Fibroblast of lung (primary cell): ENCODE results near the gene CAPN2. TPM values are rescaled to one million over a fixed set of nuclear protein-coding genes. Genes with fewer than 3 reads are reported as not detected.
"Not testable (repeated sequence)": the region's sequence is repeated elsewhere in the genome, so short reads cannot be mapped to it uniquely, and the experiment has no call there.

Experiments used
- DNase-seq, 2 donors: peaks; one replicate each; pipeline versions ENCODE4 v3.0.0 to v3.0.0-alpha.2; 2010; ENCODE audit warnings: low read depth in 2 of 2
- H2AFZ ChIP-seq: 2 replicates; pipeline ENCODE4 v1.5.1; 2012; ENCODE audit warnings: low read length, control low read depth, inconsistent platforms
- H3K27ac ChIP-seq: 2 replicates; pipeline ENCODE4 v1.5.1; 2011; ENCODE audit warnings: low read length, control low read depth; ENCODE audit not compliant: insufficient read depth
- H3K27me3 ChIP-seq: 2 replicates; pipeline ENCODE4 v1.5.1; 2011; ENCODE audit warnings: mild to moderate bottlenecking, low read length; ENCODE audit not compliant: control insufficient read depth, insufficient read depth
- H3K36me3 ChIP-seq: 2 replicates; pipeline ENCODE4 v1.5.1; 2011; ENCODE audit warnings: low read length; ENCODE audit not compliant: control insufficient read depth, insufficient read depth
- H3K4me1 ChIP-seq: 2 replicates; pipeline ENCODE4 v1.5.1; 2011; ENCODE audit warnings: low read length; ENCODE audit not compliant: control insufficient read depth, insufficient read depth; ENCODE audit errors: extremely low read depth
- H3K4me2 ChIP-seq: 2 replicates; pipeline ENCODE4 v1.5.1; 2011; ENCODE audit warnings: low read length, control low read depth; ENCODE audit not compliant: insufficient read depth; ENCODE audit errors: extremely low read depth
- H3K4me3 ChIP-seq, 4 experiments: fragments of 200-600 bp in 1 of 4; sonication (generic) in 1 of 4; replicated peaks in 1 of 4; 2 replicates each; pipeline ENCODE4 v1.5.1; 2011 to 2016; ENCODE audit warnings: low read length in 4 of 4, low read depth in 3 of 4, mild to moderate bottlenecking in 3 of 4, control low read depth in 2 of 4, inconsistent platforms in 1 of 4, mixed read lengths in 1 of 4; ENCODE audit not compliant: insufficient read depth in 1 of 4; ENCODE audit errors: control extremely low read depth in 1 of 4
- H3K79me2 ChIP-seq: 2 replicates; pipeline ENCODE4 v1.5.1; 2012; ENCODE audit warnings: mild to moderate bottlenecking, low read length, inconsistent platforms; ENCODE audit not compliant: control insufficient read depth, insufficient read depth
- H3K9ac ChIP-seq: 2 replicates; pipeline ENCODE4 v1.5.1; 2011; ENCODE audit warnings: mild to moderate bottlenecking, low read length, control low read depth; ENCODE audit not compliant: insufficient read depth
- H3K9me3 ChIP-seq: 2 replicates; pipeline ENCODE4 v1.5.1; 2012; ENCODE audit warnings: low read depth, low read length; ENCODE audit not compliant: control insufficient read depth, insufficient read depth
- H4K20me1 ChIP-seq: 2 replicates; pipeline ENCODE4 v1.5.1; 2011; ENCODE audit warnings: low read length; ENCODE audit not compliant: control insufficient read depth, insufficient read depth; ENCODE audit errors: extremely low read depth
- EZH2 ChIP-seq: IDR thresholded peaks from 2 replicates; pipeline ENCODE4 v1.5.1; 2012; ENCODE audit warnings: low read length, control low read depth, mild to moderate bottlenecking; ENCODE audit errors: missing control alignments
- polyA plus RNA-seq, 2 donors: library from polyadenylated mRNA; depleted of rRNA in 1 of 2; stranded (reverse) in 1 of 2; unstranded in 1 of 2; fragments of >200 nt; gene quantifications; 2 replicates each; pipeline ENCODE4 v1.2.1, GENCODE V29; 2011 to 2012; ENCODE audit warnings: missing spikeins in 1 of 2
- total RNA-seq: library from RNA; depleted of rRNA; stranded (reverse); fragments of >200 nt; gene quantifications from 2 replicates; pipeline ENCODE4 v1.2.1, GENCODE V29; 2014
- TF ChIP-seq, protein P1 (sequence below), 2 donors: IDR thresholded peaks in 1 of 2; conservative IDR thresholded peaks in 1 of 2; 1 replicate in 1 of 2; 2 replicates in 1 of 2; pipeline ENCODE4 v1.5.1; 2011 to 2012; ENCODE audit warnings: low read length in 2 of 2, control low read depth in 1 of 2, inconsistent platforms in 1 of 2, low read depth in 1 of 2, mild to moderate bottlenecking in 1 of 2

CAPN2 gene
- total and polyA plus RNA-seq, 2 donors (not counting 1 experiment from before 2014, with no cell fraction given) = 387 to 488 TPM

DNA sequence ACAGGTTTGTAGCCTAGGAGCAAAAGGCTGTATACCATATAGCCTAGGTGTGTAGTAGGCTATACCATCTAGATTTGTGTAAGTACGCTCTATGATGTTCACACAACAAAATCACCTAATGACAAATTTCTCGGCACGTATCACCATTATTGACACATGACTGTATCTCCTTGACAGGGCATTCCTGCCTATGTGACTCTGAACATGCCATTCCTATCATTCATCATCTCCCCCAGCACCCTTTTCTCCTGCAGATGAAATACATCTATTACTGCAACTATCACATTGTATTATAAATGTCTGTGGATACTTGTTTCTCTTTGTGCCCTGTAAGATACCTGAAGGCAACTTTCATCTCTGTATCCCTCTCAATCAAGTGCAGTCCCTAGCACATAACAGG is 103.5 kb downstream of the CAPN2 start:
- Histone ChIP-seq H3K4me3 (no peak overlapping the region), H3K9ac (no peak overlapping the region), H3K79me2 (peaks cover 17% of the 10 kb centered on the region), H3K9me3 (no peaks in the 10 kb centered on the region), H3K36me3 (peaks cover 1% of the 10 kb centered on the region), H3K27me3 (no peaks in the 10 kb centered on the region), H4K20me1 (no peaks in the 10 kb centered on the region), H3K27ac (no peak overlapping the region), H3K4me2 (no peak overlapping the region), H3K4me1 (peaks cover 2% of the 10 kb centered on the region), H2AFZ (no peak overlapping the region)
- TF ChIP-seq, protein P1, sequence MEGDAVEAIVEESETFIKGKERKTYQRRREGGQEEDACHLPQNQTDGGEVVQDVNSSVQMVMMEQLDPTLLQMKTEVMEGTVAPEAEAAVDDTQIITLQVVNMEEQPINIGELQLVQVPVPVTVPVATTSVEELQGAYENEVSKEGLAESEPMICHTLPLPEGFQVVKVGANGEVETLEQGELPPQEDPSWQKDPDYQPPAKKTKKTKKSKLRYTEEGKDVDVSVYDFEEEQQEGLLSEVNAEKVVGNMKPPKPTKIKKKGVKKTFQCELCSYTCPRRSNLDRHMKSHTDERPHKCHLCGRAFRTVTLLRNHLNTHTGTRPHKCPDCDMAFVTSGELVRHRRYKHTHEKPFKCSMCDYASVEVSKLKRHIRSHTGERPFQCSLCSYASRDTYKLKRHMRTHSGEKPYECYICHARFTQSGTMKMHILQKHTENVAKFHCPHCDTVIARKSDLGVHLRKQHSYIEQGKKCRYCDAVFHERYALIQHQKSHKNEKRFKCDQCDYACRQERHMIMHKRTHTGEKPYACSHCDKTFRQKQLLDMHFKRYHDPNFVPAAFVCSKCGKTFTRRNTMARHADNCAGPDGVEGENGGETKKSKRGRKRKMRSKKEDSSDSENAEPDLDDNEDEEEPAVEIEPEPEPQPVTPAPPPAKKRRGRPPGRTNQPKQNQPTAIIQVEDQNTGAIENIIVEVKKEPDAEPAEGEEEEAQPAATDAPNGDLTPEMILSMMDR (conservative IDR thresholded peaks at IDR 0.05 in 1 of 2, IDR thresholded peaks at IDR 0.05 in 1 of 2; ENCODE audit: low read depth in 1 of 2, low read length in 2 of 2) = no peak
- no peak for TF ChIP-seq EZH2
- DNase-seq = peak in 1 of 2 donors; percentile 56

DNA sequence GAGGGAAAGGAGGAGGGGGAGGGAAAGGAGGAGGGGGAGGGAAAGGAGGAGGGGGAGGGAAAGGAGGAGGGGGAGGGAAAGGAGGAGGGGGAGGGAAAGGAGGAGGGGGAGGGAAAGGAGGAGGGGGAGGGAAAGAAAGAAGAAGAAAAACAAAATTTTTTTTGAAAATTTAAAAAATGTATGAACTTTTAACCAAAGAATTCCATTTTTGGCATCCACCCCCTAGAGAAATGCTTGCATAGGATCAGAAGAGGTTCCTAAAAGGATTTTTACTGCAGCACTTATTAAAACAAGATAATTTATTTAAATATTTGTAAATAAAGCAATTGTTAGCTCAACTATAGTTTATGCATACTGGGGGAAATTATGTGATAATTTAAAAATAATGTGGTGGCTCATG is 104.9 kb downstream of the CAPN2 start:
- not testable (repeated sequence) for H3K4me3 ChIP-seq, H3K27ac ChIP-seq, H3K27me3 ChIP-seq, H4K20me1 ChIP-seq, H3K9ac ChIP-seq, H2AFZ ChIP-seq, H3K9me3 ChIP-seq, H3K4me2 ChIP-seq, DNase-seq, H3K4me1 ChIP-seq, H3K36me3 ChIP-seq
- peaks cover 31% of the 10 kb centered on the region for H3K79me2 ChIP-seq

DNA sequence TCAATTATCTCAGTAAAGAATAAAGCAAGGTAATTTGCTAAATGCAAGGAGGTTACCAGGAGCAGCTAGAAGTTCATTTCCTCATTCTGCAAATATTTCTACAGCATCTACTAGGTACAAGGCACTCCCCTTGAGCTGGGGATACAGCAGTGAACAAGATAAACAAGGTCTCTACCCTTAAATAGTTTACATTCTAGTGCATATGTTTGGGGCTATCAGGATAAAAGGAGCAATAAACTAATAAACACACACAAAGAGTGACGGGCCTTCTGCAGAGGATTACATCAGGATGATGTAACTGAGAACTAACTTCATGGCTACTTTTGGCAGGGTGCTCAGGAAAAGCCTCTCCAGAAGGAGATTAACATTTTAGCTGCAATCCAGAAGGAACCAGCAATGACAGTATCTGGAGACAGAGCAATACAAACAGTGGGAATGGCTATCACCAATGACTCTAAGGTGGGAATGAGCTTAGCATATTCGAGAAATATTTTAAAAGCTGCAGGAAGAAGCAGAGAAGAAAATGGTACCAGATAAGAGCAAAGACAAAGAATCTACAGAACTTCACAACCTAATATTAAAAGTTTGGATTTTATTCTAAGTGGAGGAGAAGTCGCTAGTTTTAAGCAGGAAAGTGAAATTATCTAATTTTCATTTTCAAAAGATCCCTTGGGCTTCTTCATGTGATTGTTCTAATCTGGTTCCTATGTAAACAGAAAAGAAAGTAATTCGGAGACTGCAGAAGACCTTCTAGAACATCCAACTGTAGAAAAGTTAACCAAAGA is 107.6 kb downstream of the CAPN2 start:
- Histone ChIP-seq H3K4me3 (no peak overlapping the region), H3K9ac (no peak overlapping the region), H3K4me2 (no peak overlapping the region), H3K36me3 (peaks cover 2% of the 10 kb centered on the region), H3K4me1 (peaks cover 4% of the 10 kb centered on the region), H3K9me3 (no peaks in the 10 kb centered on the region), H2AFZ (no peak overlapping the region), H3K27me3 (no peaks in the 10 kb centered on the region), H4K20me1 (no peaks in the 10 kb centered on the region), H3K27ac (no peak overlapping the region), H3K79me2 (peaks cover 57% of the 10 kb centered on the region)
- peak; percentile 60 to 83 for DNase-seq
- no peak for TF ChIP-seq EZH2
- TF ChIP-seq, protein P1 (conservative IDR thresholded peaks at IDR 0.05 in 1 of 2, IDR thresholded peaks at IDR 0.05 in 1 of 2; ENCODE audit: low read depth in 1 of 2, low read length in 2 of 2) = no peak
